ENCODE results near the gene TAB2.

DNA sequence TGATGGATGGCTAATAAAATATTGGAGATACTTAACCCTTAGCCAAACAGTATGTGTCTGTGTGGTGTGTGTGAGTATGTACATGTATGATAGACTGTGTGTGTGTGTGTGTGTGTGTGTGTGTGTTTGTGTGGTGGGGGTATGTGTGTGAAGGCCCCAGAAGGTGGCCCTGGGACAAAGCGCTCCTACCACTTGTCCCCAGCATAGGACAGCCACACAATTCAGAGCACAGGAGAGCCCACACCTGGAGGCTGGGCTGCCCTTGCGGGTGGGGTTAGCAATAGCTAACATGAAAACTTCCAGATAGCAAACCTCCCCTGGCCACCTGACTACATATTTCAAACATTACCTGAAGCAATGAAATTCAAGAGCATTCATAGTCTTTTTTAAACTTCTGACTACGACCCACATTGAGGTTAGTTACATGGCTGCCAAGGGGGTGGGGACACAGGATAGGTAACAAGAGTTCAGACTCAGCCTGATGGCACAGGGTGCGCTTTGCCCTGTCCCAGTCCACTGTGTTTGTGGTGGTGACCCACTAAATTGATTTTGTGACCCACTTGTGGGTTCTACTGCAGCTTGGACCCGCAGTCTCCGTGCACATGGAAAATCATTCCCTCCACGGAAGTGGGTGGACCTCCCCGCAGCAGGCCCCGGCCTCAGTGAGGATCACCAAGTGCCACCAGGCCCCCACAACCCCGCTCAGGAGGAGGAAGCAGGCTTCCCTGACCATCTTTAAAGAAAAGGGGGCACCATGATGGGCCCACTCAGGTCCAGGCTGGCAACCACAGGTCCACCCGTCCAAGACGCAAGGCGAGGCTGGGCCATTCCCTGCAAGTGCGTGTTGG is 132.5 kb downstream of the TAB2 start:
- no peak for TF ChIP-seq CTCF (IDR thresholded peaks at IDR 0.05)
- no peak for TF ChIP-seq POLR2A (IDR thresholded peaks at IDR 0.05)
- no peak for TF ChIP-seq POLR2AphosphoS5 (IDR thresholded peaks at IDR 0.05)
- TF ChIP-seq EP300 (IDR thresholded peaks at IDR 0.05): no peak
